Measurements from ENCODE around the gene SNX1.

DNA sequence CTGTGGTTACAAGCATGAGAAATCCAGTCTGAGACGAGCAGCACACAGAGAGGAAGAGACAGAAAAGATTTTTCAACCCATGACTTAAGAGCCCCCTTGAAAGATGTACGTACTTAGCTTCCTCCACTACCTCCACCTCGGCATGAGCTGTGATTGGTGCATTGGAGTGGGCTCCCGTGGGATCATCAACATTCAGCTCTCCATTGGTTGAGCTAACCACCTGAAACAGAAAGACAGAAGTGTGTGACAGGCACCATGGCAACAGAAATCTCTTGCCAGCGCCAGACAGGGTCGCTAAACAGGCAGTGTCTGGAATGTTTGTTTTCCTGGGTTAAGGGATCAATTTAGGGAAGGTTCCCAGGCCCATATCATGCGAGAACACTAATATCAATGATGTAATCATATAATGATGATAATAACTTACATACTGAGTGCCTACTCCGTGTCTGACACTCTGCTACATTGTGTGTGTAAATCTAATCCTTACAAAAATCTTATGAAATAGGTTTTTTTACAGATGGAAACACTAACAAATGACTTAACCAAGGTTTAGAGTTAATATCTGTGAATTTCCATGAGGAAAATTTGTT, 84.5 kb downstream of the SNX1 start:
- no peak for TF ChIP-seq CTCF (conservative IDR thresholded peaks at IDR 0.05 in 1 of 2, IDR thresholded peaks at IDR 0.05 in 1 of 2; ENCODE audit: low read depth in 1 of 2, low read length in 2 of 2)
- TF ChIP-seq EZH2 (IDR thresholded peaks at IDR 0.05; ENCODE audit: low read length, missing control alignments), result no peak
